Duodenal mucosa (tissue), 2 donors: ENCODE measurements around the gene CCNY.

Experiments used
- H3K27ac ChIP-seq: one replicate; pipeline ENCODE4 v1.7.0; 2013; ENCODE audit warnings: low read depth, low read length
- H3K27me3 ChIP-seq, 2 donors: one replicate each; pipeline ENCODE4 v1.7.0; 2013; ENCODE audit warnings: low read length in 2 of 2, control low read depth in 1 of 2; ENCODE audit not compliant: insufficient read depth in 2 of 2, control insufficient read depth in 1 of 2
- H3K36me3 ChIP-seq, 2 donors: one replicate each; pipeline ENCODE4 v1.7.0; 2013; ENCODE audit warnings: low read length in 2 of 2, control low read depth in 1 of 2; ENCODE audit not compliant: insufficient read depth in 2 of 2, control insufficient read depth in 1 of 2
- H3K4me1 ChIP-seq, 2 donors: one replicate each; pipeline ENCODE4 v1.7.0; 2013; ENCODE audit warnings: low read length in 2 of 2, control low read depth in 1 of 2; ENCODE audit not compliant: insufficient read depth in 2 of 2, control insufficient read depth in 1 of 2
- H3K4me3 ChIP-seq, 2 donors: one replicate each; pipeline ENCODE4 v1.7.0; 2013; ENCODE audit warnings: low read length in 2 of 2, low read depth in 1 of 2
- H3K9ac ChIP-seq, 2 donors: one replicate each; pipeline ENCODE4 v1.7.0; 2013; ENCODE audit warnings: low read length in 2 of 2, low read depth in 1 of 2
- H3K9me3 ChIP-seq, 2 donors: one replicate each; pipeline ENCODE4 v1.7.0; 2013; ENCODE audit warnings: low read length in 2 of 2, control low read depth in 1 of 2; ENCODE audit not compliant: control insufficient read depth in 1 of 2

CCNY gene

DNA sequence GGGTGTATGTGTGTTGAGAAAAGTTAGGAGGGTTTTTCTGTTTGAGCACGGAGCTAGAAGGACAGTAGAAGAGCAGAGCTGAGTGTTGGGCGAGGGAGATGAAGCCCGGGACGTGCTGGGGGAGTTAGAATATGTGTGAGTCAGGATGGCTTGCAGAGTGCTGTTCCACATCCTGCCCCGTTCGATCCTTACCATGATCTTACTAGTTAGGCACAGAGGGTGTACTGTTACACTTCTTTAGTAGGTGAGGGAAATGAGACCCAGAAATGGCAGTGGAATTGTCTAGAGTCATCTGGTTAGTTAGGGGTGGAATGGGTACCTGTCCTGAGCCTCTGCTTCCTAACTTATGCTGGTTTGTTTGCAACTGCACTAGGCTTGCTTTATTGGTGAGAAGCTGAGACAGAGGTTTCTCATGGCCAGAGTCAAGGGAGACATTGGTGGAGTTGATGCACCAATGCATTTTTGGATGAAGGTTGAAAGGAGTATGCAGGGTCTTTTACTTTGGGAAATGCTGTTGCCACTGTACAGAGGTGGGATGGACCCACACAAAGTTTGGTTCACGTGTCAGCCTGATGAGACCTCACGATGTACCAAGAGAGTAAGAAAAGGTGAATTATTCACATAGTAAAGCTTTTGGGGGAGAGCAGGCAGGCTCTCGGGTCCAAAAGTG lies 42.4 kb downstream of the CCNY start:
- Histone ChIP-seq H3K9me3 (no peaks in the 10 kb centered on the region), H3K36me3 (no peaks in the 10 kb centered on the region), H3K27me3 (no peaks in the 10 kb centered on the region), H3K9ac (no peak overlapping the region), H3K27ac (no peak overlapping the region), H3K4me3 (no peak overlapping the region), H3K4me1 (peaks cover 13 to 22% of the 10 kb centered on the region in 2 donors)

DNA sequence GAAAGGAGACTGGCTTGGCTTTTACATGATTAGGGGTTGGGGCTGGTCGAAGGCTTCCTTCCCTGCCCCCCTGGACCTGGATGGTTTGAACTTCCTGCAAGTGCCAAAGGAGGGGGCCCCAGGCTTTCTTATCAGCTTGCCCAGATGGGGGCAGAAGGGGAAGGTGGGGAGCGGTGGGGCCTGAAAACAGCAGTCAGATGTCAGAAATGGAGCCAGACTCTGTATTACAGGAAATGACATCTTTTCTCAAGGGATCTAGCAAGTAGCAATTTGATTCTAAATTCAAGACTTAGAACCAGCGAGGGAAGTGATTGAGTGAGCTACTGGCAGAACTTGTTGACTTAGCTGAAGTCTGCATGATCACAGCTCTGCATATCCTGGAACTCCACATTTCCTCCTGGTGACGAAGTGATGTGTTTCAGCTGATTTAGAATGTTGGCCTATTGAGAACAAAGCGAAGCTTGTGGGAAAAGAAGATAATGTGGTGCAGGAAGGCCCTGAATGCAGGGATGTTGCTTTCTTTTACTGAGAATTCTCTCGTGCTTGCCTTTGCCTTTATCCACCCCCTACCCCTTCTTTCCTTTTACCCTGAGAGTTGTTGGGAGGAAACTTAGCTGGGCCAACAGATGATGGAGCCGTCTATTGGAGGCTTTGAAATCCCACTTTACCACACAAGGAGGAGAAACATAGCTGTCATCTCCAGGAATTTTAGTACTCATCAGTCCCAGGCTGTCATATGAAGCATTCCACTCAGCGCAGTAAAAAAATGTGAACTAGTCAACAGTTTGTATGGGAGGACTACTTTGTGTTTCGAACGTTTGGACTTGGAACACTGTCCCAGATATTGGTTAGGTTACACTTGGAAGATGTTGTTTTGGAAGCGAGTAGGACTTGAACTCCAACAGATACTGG lies 43.2 kb downstream of the CCNY start:
- H3K4me3 ChIP-seq, result no peak overlapping the region
- peaks cover 13 to 17% of the 10 kb centered on the region in 2 donors for H3K4me1 ChIP-seq
- H3K9me3 ChIP-seq, result no peaks in the 10 kb centered on the region
- no peak overlapping the region for H3K9ac ChIP-seq
- peak overlapping the region; percentile 18 for H3K27ac ChIP-seq
- H3K36me3 ChIP-seq, result no peaks in the 10 kb centered on the region
- H3K27me3 ChIP-seq, result no peaks in the 10 kb centered on the region

DNA sequence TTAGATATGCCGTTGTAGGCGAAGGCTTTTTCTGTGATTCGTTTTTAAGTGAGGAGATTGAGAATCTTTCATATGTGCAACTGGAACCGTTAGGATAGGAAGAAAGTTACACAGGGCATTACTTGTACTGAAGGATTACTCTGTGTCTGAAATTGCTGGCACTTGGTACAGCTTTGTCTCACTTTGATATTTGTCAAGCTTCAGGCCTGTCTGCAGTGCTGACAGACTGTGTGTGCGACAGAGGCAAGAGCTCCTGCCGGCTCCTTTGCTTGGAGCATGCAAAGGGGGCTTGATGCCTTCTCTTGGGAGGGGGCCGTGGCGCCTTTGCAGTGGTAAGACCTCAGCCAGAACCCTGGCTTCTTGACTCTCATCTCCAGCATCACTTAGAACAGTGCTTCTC lies 45.8 kb downstream of the CCNY start:
- Histone ChIP-seq H3K4me3 (no peak overlapping the region), H3K9ac (no peak overlapping the region), H3K9me3 (no peaks in the 10 kb centered on the region), H3K27me3 (no peaks in the 10 kb centered on the region), H3K27ac (no peak overlapping the region), H3K4me1 (peaks cover 19 to 21% of the 10 kb centered on the region in 2 donors), H3K36me3 (no peaks in the 10 kb centered on the region)

- Histone ChIP-seq H3K36me3 (no peaks in the 10 kb centered on the region), H3K9me3 (no peaks in the 10 kb centered on the region), H3K9ac (no peak overlapping the region), H3K27ac (no peak overlapping the region), H3K27me3 (no peaks in the 10 kb centered on the region), H3K4me3 (no peak overlapping the region), H3K4me1 (peaks cover 16 to 18% of the 10 kb centered on the region in 2 donors)
These were observed 48.1 kb downstream of the CCNY start for GRCh38 chr10:35384265-35384868.

GRCh38 chr10:35386594-35387174 lies 50.4 kb downstream of the CCNY start:
- Histone ChIP-seq H3K27ac (no peak overlapping the region), H3K4me1 (peaks cover 11 to 15% of the 10 kb centered on the region in 2 donors), H3K4me3 (no peak overlapping the region), H3K36me3 (no peaks in the 10 kb centered on the region), H3K27me3 (no peaks in the 10 kb centered on the region), H3K9me3 (peaks cover 7 to 18% of the 10 kb centered on the region in 2 donors), H3K9ac (no peak overlapping the region)

- Histone ChIP-seq H3K4me3 (no peak overlapping the region), H3K9me3 (peaks cover 7 to 18% of the 10 kb centered on the region in 2 donors), H3K9ac (no peak overlapping the region), H3K27ac (no peak overlapping the region), H3K4me1 (peaks cover 11 to 15% of the 10 kb centered on the region in 2 donors), H3K27me3 (no peaks in the 10 kb centered on the region), H3K36me3 (no peaks in the 10 kb centered on the region)
These were observed 51.5 kb downstream of the CCNY start for GRCh38 chr10:35387768-35388167.

- peaks cover 11 to 15% of the 10 kb centered on the region in 2 donors for H3K4me1 ChIP-seq
- no peaks in the 10 kb centered on the region for H3K36me3 ChIP-seq
- H3K4me3 ChIP-seq, result no peak overlapping the region
- no peak overlapping the region for H3K9ac ChIP-seq
- peaks cover 7 to 18% of the 10 kb centered on the region in 2 donors for H3K9me3 ChIP-seq
- H3K27me3 ChIP-seq, result no peaks in the 10 kb centered on the region
- H3K27ac ChIP-seq, result no peak overlapping the region
These were observed 51.9 kb downstream of the CCNY start for GRCh38 chr10:35388197-35388596.

DNA sequence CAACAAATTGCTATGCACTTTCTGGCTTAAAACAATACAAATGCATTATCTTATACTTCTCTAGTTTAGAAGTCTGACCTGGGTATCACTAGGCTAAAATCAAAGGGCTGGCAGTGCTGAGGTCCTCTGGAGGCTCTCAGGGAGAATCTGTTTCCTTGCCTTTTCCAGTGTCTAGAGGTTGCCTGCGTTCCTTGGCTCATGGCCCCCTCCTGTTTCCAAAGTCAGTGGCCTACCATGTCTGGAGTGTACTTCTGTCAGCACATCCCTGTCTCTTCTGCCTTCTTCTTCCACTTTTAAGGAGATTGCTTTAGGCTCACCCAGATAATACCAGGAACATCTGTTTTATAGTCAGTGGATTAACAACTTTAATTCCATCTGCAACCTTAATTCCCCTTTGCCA lies 52.4 kb downstream of the CCNY start:
- Histone ChIP-seq H3K27ac (no peak overlapping the region), H3K4me1 (peaks cover 11 to 15% of the 10 kb centered on the region in 2 donors), H3K36me3 (no peaks in the 10 kb centered on the region), H3K27me3 (no peaks in the 10 kb centered on the region), H3K9ac (no peak overlapping the region), H3K4me3 (no peak overlapping the region), H3K9me3 (peaks cover 7 to 18% of the 10 kb centered on the region in 2 donors)

- H3K27ac ChIP-seq, result no peak overlapping the region
- H3K36me3 ChIP-seq, result no peaks in the 10 kb centered on the region
- peaks cover 11 to 15% of the 10 kb centered on the region in 2 donors for H3K4me1 ChIP-seq
These were observed 54.0 kb downstream of the CCNY start for GRCh38 chr10:35390161-35390840.

More at GRCh38 chr10:35390161-35390840, 54.0 kb downstream of the CCNY start:
- no peaks in the 10 kb centered on the region for H3K27me3 ChIP-seq
- no peak overlapping the region for H3K4me3 ChIP-seq
- H3K9ac ChIP-seq, result no peak overlapping the region
- H3K9me3 ChIP-seq, result peaks cover 7 to 18% of the 10 kb centered on the region in 2 donors
